ENCODE measurements around the gene POLR3F.

- TF ChIP-seq POLR2A (IDR thresholded peaks at IDR 0.05; ENCODE audit: low read length): no peak
- TF ChIP-seq GATA1 (IDR thresholded peaks at IDR 0.05; ENCODE audit: low read depth, low read length): no peak
Observed at GRCh38 chr20:18533491-18533890, 66.3 kb downstream of the POLR3F start.

Measured in erythroblast (primary cell).